GM19023 (cell line): Measurements from ENCODE around the gene KCNT1.

Experiments
- ATAC-seq: cut with Tn5 transposase; IDR thresholded peaks from one replicate; pipeline ENCODE4 v1.9.1; 2021; ENCODE audit warnings: mild to moderate bottlenecking, moderate library complexity; ENCODE audit not compliant: unreplicated experiment

Gene KCNT1

GRCh38 chr9:135722365-135722764 is 20.4 kb downstream of the KCNT1 start:
- ATAC-seq = no peak

DNA sequence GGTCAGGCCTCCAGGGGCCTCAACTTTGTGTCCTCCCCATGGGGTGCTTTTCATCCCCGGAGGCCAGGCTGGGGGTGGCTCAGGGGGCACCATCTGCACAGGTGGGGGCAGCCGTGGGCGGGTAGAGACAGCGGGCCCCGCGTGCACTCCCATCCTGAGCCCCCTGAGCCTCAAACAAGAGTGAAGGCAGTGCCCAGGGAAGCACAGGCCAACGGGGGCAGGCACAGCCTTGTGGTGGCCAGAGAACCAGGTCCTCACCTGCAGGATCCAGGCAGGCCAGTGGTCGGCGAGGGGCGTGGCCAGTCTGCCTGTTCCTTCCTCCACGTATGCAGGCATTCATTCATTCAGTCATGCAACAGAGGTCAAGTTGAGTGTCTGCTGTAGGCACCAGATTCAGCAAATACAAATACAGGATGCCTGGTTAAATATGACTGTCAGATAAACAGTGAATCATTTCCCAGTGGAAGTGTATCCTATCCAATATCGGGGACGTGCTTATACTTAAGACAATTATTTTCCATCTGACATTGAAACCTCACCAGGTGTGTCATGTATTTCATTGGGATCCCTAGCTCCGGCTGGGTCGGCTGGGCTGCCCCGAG is 22.3 kb downstream of the KCNT1 start:
- ATAC-seq = no peak

GRCh38 chr9:135726138-135726853 is 24.3 kb downstream of the KCNT1 start:
- ATAC-seq = no peak

- no peak for ATAC-seq
Observed at GRCh38 chr9:135727257-135727875, 25.4 kb downstream of the KCNT1 start.

DNA sequence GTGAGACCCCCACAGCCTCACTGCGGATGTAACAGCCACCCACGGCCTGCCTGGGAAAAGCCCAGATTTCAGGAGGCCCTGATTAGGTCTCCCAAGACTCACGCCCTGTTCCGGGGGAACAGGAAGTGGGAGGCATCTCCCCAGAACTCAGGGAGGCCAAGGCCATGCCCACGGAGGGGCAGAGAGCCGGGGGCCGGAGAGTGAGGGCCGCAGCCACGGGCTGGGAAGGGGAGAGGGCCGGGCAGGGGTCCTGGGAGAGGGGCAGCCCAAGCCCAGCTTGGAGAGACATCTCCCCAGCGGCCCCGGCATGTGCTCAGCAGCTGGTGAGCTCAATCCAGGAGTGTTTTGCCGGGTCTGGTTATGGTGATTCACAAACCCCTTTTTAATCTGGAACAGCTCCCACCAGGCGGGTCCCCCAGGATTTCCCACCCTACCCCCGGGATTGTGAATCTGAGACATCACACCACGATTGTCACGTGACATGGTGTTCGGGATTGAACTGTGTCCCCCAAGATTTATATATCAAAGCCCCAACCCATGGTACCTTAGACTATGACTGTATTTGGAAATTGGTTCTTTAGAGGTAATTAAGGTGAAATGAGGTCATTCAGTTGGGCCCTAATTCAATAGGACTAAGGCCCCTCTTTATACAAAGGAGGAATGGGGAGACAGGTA is 26.6 kb downstream of the KCNT1 start:
- no peak for ATAC-seq

DNA sequence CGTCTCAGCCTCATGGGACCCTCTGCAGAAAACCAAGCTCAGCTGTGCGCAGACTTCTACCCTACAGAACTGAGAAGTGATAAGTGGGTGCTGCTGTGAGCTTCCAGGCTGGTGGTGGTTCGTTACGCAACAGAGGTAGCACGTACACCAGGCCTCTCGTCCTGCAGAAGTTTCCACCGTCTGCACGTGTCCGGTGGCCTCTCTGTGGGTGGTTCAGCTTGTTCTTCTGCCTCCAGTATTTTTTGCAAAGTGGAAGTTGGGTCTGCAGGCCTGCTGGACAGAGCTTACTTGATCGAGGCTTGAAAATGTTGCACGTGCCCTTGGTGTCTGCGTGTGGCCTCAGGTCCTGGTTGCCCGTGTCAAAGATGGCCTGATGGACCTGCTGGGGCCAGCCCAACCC is 27.5 kb downstream of the KCNT1 start:
- ATAC-seq = no peak

- ATAC-seq = no peak
Observed at GRCh38 chr9:135731454-135731853, 29.5 kb downstream of the KCNT1 start.

DNA sequence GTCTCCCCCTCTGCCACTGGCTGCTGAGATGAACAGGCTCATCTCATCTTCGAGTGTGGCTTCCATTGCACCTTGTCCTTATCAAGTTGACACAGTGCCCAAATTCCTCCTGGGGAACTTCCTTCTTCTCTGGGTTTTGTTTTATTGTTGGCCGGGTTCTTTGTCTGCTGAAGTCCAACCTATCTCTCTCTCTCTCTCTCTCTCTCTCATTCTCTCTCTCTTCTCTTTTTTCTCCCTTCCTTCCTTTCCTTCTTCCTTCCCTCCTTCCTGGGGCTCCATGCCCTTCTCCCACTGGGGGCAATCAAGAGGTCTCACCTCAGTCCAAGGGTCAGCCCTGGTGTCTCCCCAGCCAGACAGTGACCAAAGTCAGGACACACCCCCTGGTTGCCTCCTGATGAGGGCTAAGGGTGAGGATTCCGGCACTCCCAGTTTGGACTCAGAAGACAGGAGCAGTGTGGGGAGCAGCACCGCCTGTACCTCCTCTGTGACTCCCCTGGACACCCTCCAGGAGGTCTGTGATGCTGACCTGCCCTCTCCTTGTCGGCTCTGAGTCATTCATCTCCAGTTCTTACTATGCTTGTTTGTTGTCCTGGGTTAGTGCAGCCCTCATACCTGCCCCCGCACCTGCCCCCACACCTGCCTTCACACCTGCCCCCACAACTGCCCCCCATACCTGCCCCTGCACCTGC is 30.7 kb downstream of the KCNT1 start:
- ATAC-seq = no peak

GRCh38 chr9:135734616-135735144 is 32.7 kb downstream of the KCNT1 start:
- no peak for ATAC-seq

- no peak for ATAC-seq
Observed at GRCh38 chr9:135736272-135736978, 34.4 kb downstream of the KCNT1 start.

DNA sequence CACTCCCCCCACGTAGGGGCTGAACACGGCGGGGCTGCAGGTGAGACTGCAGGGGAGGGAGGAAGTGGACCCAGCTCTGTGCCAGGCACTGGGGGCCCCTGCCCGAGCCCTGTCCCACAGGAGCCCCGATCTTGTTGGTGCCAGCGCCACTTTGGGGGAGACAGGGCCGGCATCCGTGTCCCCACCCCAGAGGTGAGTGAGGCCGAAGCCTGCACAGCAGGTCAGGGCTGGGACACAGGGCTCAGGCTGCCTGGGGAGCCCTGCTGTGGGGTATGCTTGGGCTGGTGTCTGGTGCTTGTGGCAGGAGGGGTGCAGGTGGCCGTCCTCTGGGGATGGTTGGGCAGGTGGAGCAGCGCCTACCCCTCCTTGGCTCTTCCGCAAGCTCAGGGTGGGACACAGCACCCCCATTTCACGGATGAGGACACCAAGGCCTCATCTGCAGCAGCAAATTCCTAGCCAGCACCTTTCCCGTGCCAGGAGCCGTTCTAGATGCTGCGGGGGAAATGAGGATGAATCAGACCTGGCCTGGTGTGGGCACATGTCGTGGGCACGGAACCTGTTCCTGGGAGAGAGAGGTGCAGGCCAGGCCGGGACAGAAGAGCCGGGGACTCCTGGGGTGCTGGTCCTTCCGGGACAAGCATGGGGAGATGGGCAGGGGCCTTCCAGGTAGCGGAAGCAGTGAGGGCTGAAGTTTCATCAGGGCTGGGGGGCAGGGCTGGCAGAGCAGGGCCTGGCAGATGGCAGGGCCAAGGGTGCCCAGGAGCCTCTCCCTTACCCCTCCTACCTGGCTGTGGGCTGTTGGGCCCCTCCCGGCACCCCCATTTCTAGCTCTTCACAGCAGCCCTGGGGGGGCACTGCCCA is 35.2 kb downstream of the KCNT1 start:
- no peak for ATAC-seq

DNA sequence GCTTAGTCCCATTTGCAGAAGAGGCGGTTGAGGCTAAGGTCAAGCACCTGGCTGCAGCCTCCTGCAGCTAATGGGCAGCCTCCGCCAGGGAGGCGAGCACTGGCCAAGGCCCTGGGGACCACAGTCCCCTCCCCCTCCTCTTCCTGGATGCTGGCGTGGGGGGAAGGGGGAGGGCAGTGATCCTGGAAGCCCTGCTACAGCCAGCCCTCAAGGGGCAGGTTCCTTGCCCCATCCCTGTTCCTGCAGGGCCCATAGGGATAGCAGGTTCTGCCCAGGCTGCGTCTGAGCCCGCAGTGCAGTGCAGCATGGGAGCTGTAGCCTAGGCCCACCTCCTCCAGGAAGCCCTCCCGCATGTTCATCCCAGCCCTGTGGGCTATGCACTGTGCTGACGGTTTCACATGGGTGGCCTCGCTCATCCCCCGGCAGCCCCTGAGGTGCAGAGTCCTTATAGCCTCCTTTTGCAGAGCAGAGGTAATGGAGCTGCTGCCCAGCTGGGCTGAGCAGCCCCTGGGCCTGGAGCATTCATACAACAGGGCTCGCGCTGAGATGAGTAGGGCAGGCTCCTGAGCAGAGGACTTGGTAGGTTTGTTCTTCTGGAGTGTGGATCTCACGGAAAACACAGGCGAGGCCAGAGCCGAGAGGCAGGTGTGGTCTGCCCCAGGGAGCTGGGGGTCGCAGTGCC is 36.0 kb downstream of the KCNT1 start:
- ATAC-seq = no peak

GRCh38 chr9:135739271-135740220 is 37.6 kb downstream of the KCNT1 start:
- ATAC-seq = no peak

GRCh38 chr9:135741276-135742219 is 39.6 kb downstream of the KCNT1 start:
- no peak for ATAC-seq

GRCh38 chr9:135743021-135743420 is 41.0 kb downstream of the KCNT1 start:
- no peak for ATAC-seq

DNA sequence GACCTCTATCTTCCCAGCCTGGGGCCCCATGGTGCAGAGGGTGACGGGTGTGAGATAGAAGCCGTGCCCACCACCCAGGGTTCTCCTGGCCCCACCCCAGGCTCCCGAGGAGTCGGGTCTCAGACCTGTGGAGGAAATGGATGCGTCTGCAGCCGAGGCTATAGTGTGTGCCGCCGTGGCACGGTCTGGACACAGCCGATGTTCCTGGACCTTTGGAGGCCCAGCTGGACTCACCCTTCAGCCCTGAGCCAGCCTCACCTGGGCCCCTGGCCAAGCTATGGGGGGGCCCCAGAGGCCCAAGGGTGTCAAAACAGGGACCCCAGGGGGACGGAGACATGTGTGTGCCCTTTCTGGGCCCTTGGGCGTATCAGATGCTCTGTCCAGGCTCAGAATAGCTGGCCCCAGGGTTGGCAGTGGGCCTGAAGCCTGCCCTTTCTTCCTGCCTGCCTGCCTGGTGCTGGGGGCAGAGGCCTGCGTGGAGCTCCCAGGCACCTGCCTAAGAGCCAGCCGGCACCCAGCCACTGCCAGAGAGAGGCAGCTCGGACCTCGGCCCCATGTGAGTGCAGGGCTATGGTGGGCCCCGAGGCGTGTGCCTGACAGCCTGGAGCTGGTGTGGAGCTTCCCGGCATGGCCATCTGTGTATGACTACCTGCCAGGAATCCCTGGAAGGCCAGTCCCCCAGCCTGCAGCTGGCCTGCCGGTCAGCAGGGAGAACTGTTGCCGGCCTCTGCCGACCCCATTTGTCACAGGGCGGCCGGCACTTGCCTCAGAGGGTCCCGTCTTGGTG is 41.8 kb downstream of the KCNT1 start:
- ATAC-seq = no peak
